ENCODE results near the gene LRAT.

Gene LRAT

DNA sequence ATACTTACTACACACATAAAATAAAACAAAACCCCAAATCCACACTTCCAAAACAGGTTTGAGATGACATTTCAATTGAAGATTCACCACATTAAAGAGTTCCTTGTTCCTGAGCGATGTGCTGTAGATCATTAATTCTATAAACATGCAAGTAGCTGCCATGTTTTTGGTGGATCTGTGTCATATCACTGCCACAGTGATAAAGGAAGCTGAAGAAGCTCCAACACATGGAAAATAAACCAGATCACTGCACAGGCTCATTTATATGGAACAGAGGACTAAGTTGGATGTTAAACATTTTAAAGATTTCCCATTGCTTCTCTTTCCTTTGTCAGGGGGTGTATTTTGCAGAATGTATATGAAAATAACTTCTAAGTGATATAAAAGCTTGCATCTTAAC lies 34.5 kb downstream of the LRAT start:
- Histone ChIP-seq H3K9ac (ENCODE audit: low read length) (no peak overlapping the region), H3K4me1 (ENCODE audit: control insufficient read depth, insufficient read depth, low read length) (no peaks in the 10 kb centered on the region), H3K36me3 (ENCODE audit: control insufficient read depth, insufficient read depth, low read length) (no peaks in the 10 kb centered on the region), H3K4me3 (ENCODE audit: low read depth, low read length) (no peak overlapping the region), H3K27ac (ENCODE audit: low read depth, low read length) (no peak overlapping the region), H3K27me3 (ENCODE audit: control insufficient read depth, insufficient read depth, low read length) (no peaks in the 10 kb centered on the region), H3K9me3 (ENCODE audit: control insufficient read depth, insufficient read depth, low read depth, low read length) (no peaks in the 10 kb centered on the region)

GRCh38 chr4:154779362-154779947 lies 35.7 kb downstream of the LRAT start:
- Histone ChIP-seq H3K4me1 (ENCODE audit: control insufficient read depth, insufficient read depth, low read length) (no peaks in the 10 kb centered on the region), H3K4me3 (ENCODE audit: low read depth, low read length) (no peak overlapping the region), H3K9me3 (ENCODE audit: control insufficient read depth, insufficient read depth, low read depth, low read length) (no peaks in the 10 kb centered on the region), H3K27ac (ENCODE audit: low read depth, low read length) (no peak overlapping the region), H3K36me3 (ENCODE audit: control insufficient read depth, insufficient read depth, low read length) (no peaks in the 10 kb centered on the region), H3K9ac (ENCODE audit: low read length) (no peak overlapping the region), H3K27me3 (ENCODE audit: control insufficient read depth, insufficient read depth, low read length) (no peaks in the 10 kb centered on the region)

GRCh38 chr4:154781126-154781982 lies 37.6 kb downstream of the LRAT start, which contains the start of gene RBM46:
Gene RBM46 (plus strand): TSS chr4:154781272. CDS start chr4:154796753, 15,481 bp downstream.
- Histone ChIP-seq H3K27me3 (ENCODE audit: control insufficient read depth, insufficient read depth, low read length) (no peaks in the 10 kb centered on the region), H3K4me1 (ENCODE audit: control insufficient read depth, insufficient read depth, low read length) (no peaks in the 10 kb centered on the region), H3K36me3 (ENCODE audit: control insufficient read depth, insufficient read depth, low read length) (no peaks in the 10 kb centered on the region), H3K9me3 (ENCODE audit: control insufficient read depth, insufficient read depth, low read depth, low read length) (no peaks in the 10 kb centered on the region), H3K9ac (ENCODE audit: low read length) (no peak within 1 kb of the TSS), H3K27ac (ENCODE audit: low read depth, low read length) (no peak within 1 kb of the TSS), H3K4me3 (ENCODE audit: low read depth, low read length) (peak within 1 kb of the TSS; percentile 38; the same call in 1 of the 2 replicates)

DNA sequence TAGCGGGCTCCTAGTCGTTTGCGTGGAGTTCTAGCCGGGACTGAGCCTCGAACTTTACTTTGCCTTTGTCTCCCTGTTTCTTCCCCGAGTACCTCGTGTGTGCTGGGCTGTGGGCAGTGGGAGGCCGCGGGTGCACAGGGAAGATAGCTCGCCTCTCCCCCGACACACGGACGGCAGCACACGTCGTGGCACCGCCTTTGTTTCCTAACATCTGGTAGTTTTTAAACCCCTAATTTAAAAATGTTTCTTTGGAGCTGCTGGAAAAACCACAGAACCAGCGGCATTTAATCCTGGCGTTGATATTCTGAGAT lies 38.1 kb downstream of the LRAT start:
- no peak overlapping the region for H3K27ac ChIP-seq (ENCODE audit: low read depth, low read length)
- no peaks in the 10 kb centered on the region for H3K4me1 ChIP-seq (ENCODE audit: control insufficient read depth, insufficient read depth, low read length)
- H3K9ac ChIP-seq (ENCODE audit: low read length): no peak overlapping the region
- H3K27me3 ChIP-seq (ENCODE audit: control insufficient read depth, insufficient read depth, low read length): no peaks in the 10 kb centered on the region
- H3K4me3 ChIP-seq (ENCODE audit: low read depth, low read length): peak overlapping the region; percentile 38; the same call in 1 of the 2 replicates
- H3K9me3 ChIP-seq (ENCODE audit: control insufficient read depth, insufficient read depth, low read depth, low read length): no peaks in the 10 kb centered on the region
- H3K36me3 ChIP-seq (ENCODE audit: control insufficient read depth, insufficient read depth, low read length): no peaks in the 10 kb centered on the region

All from HUES6 (cell line).